Activated CD4-positive, alpha-beta T cell treated with anti-CD3 and anti-CD28 coated beads for 36 hours (primary cell): ENCODE measurements around the gene BMPR1A. TPM values are rescaled to one million over a fixed set of nuclear protein-coding genes. Genes with fewer than 3 reads are reported as not detected.

Experiments used
- ATAC-seq: fragments of 200-7000 bp; cut with Tn5 transposase; one replicate; pipeline ENCODE4 v1.10.0; 2021; ENCODE audit warnings: mild to moderate bottlenecking, moderate library complexity
- CTCF ChIA-PET: fragments of 350-600 bp; sonication (Branson Sonifier 250); formaldehyde crosslinking; loops from one replicate; lab custom pipeline; 2021; ENCODE audit warnings: antibody characterized with exemption; lab: Charles Lee
- POLR2A ChIA-PET: fragments of 350-600 bp; sonication (Branson Sonifier 250); formaldehyde crosslinking; loops from one replicate; lab custom pipeline; 2021; ENCODE audit warnings: antibody characterized with exemption, inconsistent platforms; lab: Charles Lee
- DNase-seq: peaks from one replicate; pipeline ENCODE4 v3.0.0-alpha.2; 2020
- H3K27ac Mint-ChIP-seq: one replicate; pipeline ENCODE4 v1.8.0; 2021; ENCODE audit warnings: mixed read lengths
- H3K27me3 Mint-ChIP-seq: one replicate; pipeline ENCODE4 v1.8.0; 2021; ENCODE audit warnings: mixed read lengths
- H3K36me3 Mint-ChIP-seq: one replicate; pipeline ENCODE4 v1.8.0; 2021; ENCODE audit warnings: low read depth, mixed read lengths
- H3K4me1 Mint-ChIP-seq: one replicate; pipeline ENCODE4 v1.8.0; 2021; ENCODE audit warnings: mixed read lengths
- H3K4me3 Mint-ChIP-seq: one replicate; pipeline ENCODE4 v1.8.0; 2021; ENCODE audit warnings: mild to moderate bottlenecking, moderate library complexity, mixed read lengths
- H3K9me3 Mint-ChIP-seq: one replicate; pipeline ENCODE4 v1.8.0; 2021; ENCODE audit warnings: low read depth, mixed read lengths
- intact Hi-C, 2 experiments: fragments of 100-400 bp; cut with DNase I in 1 of 2; cut with micrococcal nuclease in 1 of 2; formaldehyde crosslinking; loops; one replicate each; pipeline versions ENCODE4 v1.14.2 to v1.15.1; 2022 to 2024; cut with DNase I, micrococcal nuclease
- total RNA-seq, 2 experiments: library from RNA; stranded (reverse); gene quantifications; one replicate each; pipeline ENCODE4 v1.2.3, GENCODE V29; 2021

Gene BMPR1A
- total RNA-seq, 2 experiments from 2014 or later = 8.7 to 9.0 TPM

- CTCF ChIA-PET = no interaction called here
- ATAC-seq = no peak
- no peaks in the 10 kb centered on the region for H3K36me3 Mint-ChIP-seq
- H3K27ac Mint-ChIP-seq = no peak overlapping the region
- intact Hi-C loops = no loop called here
- DNase-seq = no peak
- POLR2A ChIA-PET = no interaction called here
- H3K4me3 Mint-ChIP-seq = no peak overlapping the region
- H3K9me3 Mint-ChIP-seq = no peaks in the 10 kb centered on the region
- H3K27me3 Mint-ChIP-seq = no peaks in the 10 kb centered on the region
- no peaks in the 10 kb centered on the region for H3K4me1 Mint-ChIP-seq
Observed at GRCh38 chr10:86867149-86867548, 110.7 kb downstream of the BMPR1A start.

GRCh38 chr10:86868353-86868752 lies 111.9 kb downstream of the BMPR1A start:
- DNase-seq = no peak
- POLR2A ChIA-PET = no interaction called here
- no peaks in the 10 kb centered on the region for H3K4me1 Mint-ChIP-seq
- H3K36me3 Mint-ChIP-seq = no peaks in the 10 kb centered on the region
- intact Hi-C loops = no loop called here
- CTCF ChIA-PET = interaction anchor here (0.6 to 1.2 kb wide), 2 partner anchors 9 to 10 kb away, joined by 3 read pairs; no protein-coding TSS in a partner anchor
- H3K27me3 Mint-ChIP-seq = no peaks in the 10 kb centered on the region
- H3K4me3 Mint-ChIP-seq = no peak overlapping the region
- no peak overlapping the region for H3K27ac Mint-ChIP-seq
- ATAC-seq = no peak
- no peaks in the 10 kb centered on the region for H3K9me3 Mint-ChIP-seq

GRCh38 chr10:86870679-86871078 lies 114.3 kb downstream of the BMPR1A start:
- ChIA-PET POLR2A (no interaction called here), CTCF (no interaction called here)
- intact Hi-C loops = no loop called here
- no peak for DNase-seq
- H3K4me3 Mint-ChIP-seq = no peak overlapping the region
- no peaks in the 10 kb centered on the region for H3K36me3 Mint-ChIP-seq
- no peaks in the 10 kb centered on the region for H3K9me3 Mint-ChIP-seq
- no peak for ATAC-seq
- no peaks in the 10 kb centered on the region for H3K27me3 Mint-ChIP-seq
- H3K27ac Mint-ChIP-seq = no peak overlapping the region
- no peaks in the 10 kb centered on the region for H3K4me1 Mint-ChIP-seq

GRCh38 chr10:86871563-86872183 lies 115.3 kb downstream of the BMPR1A start:
- Mint-ChIP-seq H3K27me3 (no peaks in the 10 kb centered on the region), H3K4me3 (no peak overlapping the region), H3K36me3 (no peaks in the 10 kb centered on the region), H3K9me3 (no peaks in the 10 kb centered on the region), H3K27ac (no peak overlapping the region), H3K4me1 (no peaks in the 10 kb centered on the region)
- CTCF ChIA-PET = no interaction called here
- intact Hi-C loops = no loop called here
- ATAC-seq (no peak), DNase-seq (no peak)
- POLR2A ChIA-PET = no interaction called here

- Mint-ChIP-seq H3K36me3 (no peaks in the 10 kb centered on the region), H3K27ac (no peak overlapping the region), H3K4me1 (no peaks in the 10 kb centered on the region), H3K9me3 (no peaks in the 10 kb centered on the region), H3K27me3 (no peaks in the 10 kb centered on the region), H3K4me3 (no peak overlapping the region)
- POLR2A ChIA-PET = no interaction called here
- ATAC-seq (no peak), DNase-seq (no peak)
- intact Hi-C loops = no loop called here
- CTCF ChIA-PET = interaction anchor here (0.5 kb wide), 1 partner anchor 14 kb away, joined by 3 read pairs; no protein-coding TSS in a partner anchor
Observed at GRCh38 chr10:86872757-86873156, 116.3 kb downstream of the BMPR1A start.

- no peak overlapping the region for H3K4me3 Mint-ChIP-seq
- ATAC-seq = no peak
- H3K9me3 Mint-ChIP-seq = no peaks in the 10 kb centered on the region
- DNase-seq = no peak
- no peaks in the 10 kb centered on the region for H3K4me1 Mint-ChIP-seq
- no peaks in the 10 kb centered on the region for H3K36me3 Mint-ChIP-seq
- no peak overlapping the region for H3K27ac Mint-ChIP-seq
- POLR2A ChIA-PET = no interaction called here
- intact Hi-C loops = no loop called here
- CTCF ChIA-PET = interaction anchor here (1.7 kb wide), 1 partner anchor 12 kb away, joined by 7 read pairs; no protein-coding TSS in a partner anchor
- H3K27me3 Mint-ChIP-seq = no peaks in the 10 kb centered on the region
Observed at GRCh38 chr10:86876748-86877147, 120.3 kb downstream of the BMPR1A start.

GRCh38 chr10:86878983-86879713 lies 122.7 kb downstream of the BMPR1A start:
- intact Hi-C loops = no loop called here
- ChIA-PET POLR2A (no interaction called here), CTCF (interaction anchor here (0.6 to 0.7 kb wide), 3 partner anchors 69 to 662 kb away, joined by 3 to 4 read pairs (median 3); no protein-coding TSS in a partner anchor)
- no peaks in the 10 kb centered on the region for H3K27me3 Mint-ChIP-seq
- ATAC-seq (no peak), DNase-seq (no peak)
- H3K27ac Mint-ChIP-seq = no peak overlapping the region
- H3K36me3 Mint-ChIP-seq = no peaks in the 10 kb centered on the region
- H3K4me3 Mint-ChIP-seq = no peak overlapping the region
- H3K9me3 Mint-ChIP-seq = no peaks in the 10 kb centered on the region
- no peaks in the 10 kb centered on the region for H3K4me1 Mint-ChIP-seq

- CTCF ChIA-PET = interaction anchor here (0.7 to 1.5 kb wide), 3 partner anchors 8 to 18 kb away, joined by 3 to 5 read pairs (median 4); no protein-coding TSS in a partner anchor
- POLR2A ChIA-PET = no interaction called here
- intact Hi-C loops = no loop called here
- DNase-seq = no peak
- H3K36me3 Mint-ChIP-seq = no peaks in the 10 kb centered on the region
- no peaks in the 10 kb centered on the region for H3K9me3 Mint-ChIP-seq
- no peak for ATAC-seq
- no peak overlapping the region for H3K27ac Mint-ChIP-seq
- H3K4me1 Mint-ChIP-seq = no peaks in the 10 kb centered on the region
- no peaks in the 10 kb centered on the region for H3K27me3 Mint-ChIP-seq
- no peak overlapping the region for H3K4me3 Mint-ChIP-seq
Observed at GRCh38 chr10:86880971-86881370, 124.6 kb downstream of the BMPR1A start.

- no peak overlapping the region for H3K4me3 Mint-ChIP-seq
Observed at GRCh38 chr10:86888585-86889381, 132.4 kb downstream of the BMPR1A start.

GRCh38 chr10:86889997-86890396 lies 133.6 kb downstream of the BMPR1A start:
- no peaks in the 10 kb centered on the region for H3K27me3 Mint-ChIP-seq
- no peaks in the 10 kb centered on the region for H3K9me3 Mint-ChIP-seq
- CTCF ChIA-PET = interaction anchor here (0.9 to 2.1 kb wide), 4 partner anchors 9 to 199 kb away, joined by 3 to 7 read pairs (median 6); no protein-coding TSS in a partner anchor
- POLR2A ChIA-PET = no interaction called here
- peaks cover 10% of the 10 kb centered on the region for H3K4me1 Mint-ChIP-seq
- DNase-seq (no peak), ATAC-seq (no peak)
- no peak overlapping the region for H3K27ac Mint-ChIP-seq
- H3K4me3 Mint-ChIP-seq = no peak overlapping the region
- intact Hi-C loops = no loop called here
- no peaks in the 10 kb centered on the region for H3K36me3 Mint-ChIP-seq

More at GRCh38 chr10:86888585-86889381, 132.4 kb downstream of the BMPR1A start:
- no peaks in the 10 kb centered on the region for H3K27me3 Mint-ChIP-seq
- POLR2A ChIA-PET = no interaction called here
- peak; percentile 97 for ATAC-seq
- H3K36me3 Mint-ChIP-seq = no peaks in the 10 kb centered on the region
- intact Hi-C loops = no loop called here
- CTCF ChIA-PET = interaction anchor here (0.6 to 2.1 kb wide), 6 partner anchors 8 to 199 kb away, joined by 3 to 7 read pairs (median 4); no protein-coding TSS in a partner anchor
- H3K27ac Mint-ChIP-seq = peak overlapping the region; percentile 65
- no peaks in the 10 kb centered on the region for H3K9me3 Mint-ChIP-seq
- DNase-seq = no peak
- H3K4me1 Mint-ChIP-seq = peaks cover 10% of the 10 kb centered on the region

GRCh38 chr10:86898511-86898910 lies 142.1 kb downstream of the BMPR1A start:
- POLR2A ChIA-PET = no interaction called here
- intact Hi-C loops = loop anchor here in 1 of 2 experiments (5.0 kb wide), 1 partner anchor 186 kb away; no protein-coding TSS in a partner anchor

More at GRCh38 chr10:86898511-86898910, 142.1 kb downstream of the BMPR1A start:
- DNase-seq (no peak), ATAC-seq (no peak)
- no peak overlapping the region for H3K4me3 Mint-ChIP-seq
- H3K4me1 Mint-ChIP-seq = peaks cover 3% of the 10 kb centered on the region
- CTCF ChIA-PET = interaction anchor here (1.0 to 3.5 kb wide), 9 partner anchors 9 to 216 kb away, joined by 3 to 28 read pairs (median 5); no protein-coding TSS in a partner anchor
- H3K27me3 Mint-ChIP-seq = no peaks in the 10 kb centered on the region
- H3K36me3 Mint-ChIP-seq = peaks cover 2% of the 10 kb centered on the region
- no peaks in the 10 kb centered on the region for H3K9me3 Mint-ChIP-seq
- H3K27ac Mint-ChIP-seq = no peak overlapping the region
